Ammon's horn (tissue), 1 donor: ENCODE data around the gene FKBP1A.

Source experiments
- DNase-seq: peaks from one replicate; pipeline ENCODE4 v3.0.0-alpha.2; 2016; ENCODE audit warnings: low spot score

Gene FKBP1A

DNA sequence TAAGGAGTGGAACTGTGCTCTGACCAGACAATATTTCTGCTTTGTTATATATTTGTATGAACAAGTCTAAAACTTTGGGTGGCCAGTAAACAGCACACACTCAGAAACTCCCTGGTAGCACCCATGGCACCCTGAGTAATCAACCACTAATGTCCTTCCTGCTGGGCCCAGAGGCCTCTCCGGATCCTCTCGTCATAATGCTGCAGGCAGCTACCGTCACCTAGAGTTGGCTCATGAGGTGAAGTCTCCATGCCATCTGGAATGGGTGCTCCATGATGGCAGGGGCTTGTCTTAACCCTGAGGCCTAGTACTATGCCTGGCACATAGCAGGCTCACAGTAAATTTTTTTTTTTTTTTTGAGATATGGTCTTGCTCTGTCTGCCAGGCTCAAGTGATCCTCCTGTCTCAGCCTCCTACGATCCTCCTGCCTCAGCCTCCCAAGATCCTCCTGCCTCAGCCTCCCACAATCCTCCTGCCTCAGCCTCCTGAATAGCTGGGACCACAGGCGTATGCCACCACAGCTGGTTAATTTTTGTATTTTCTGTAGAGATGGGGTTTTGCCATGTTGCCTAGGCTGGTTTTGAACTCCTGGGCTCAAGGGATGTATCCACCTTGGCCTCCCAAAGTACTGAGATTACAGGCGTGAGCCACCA lies 60.9 kb downstream of the FKBP1A start:
- DNase-seq, result no peak

DNA sequence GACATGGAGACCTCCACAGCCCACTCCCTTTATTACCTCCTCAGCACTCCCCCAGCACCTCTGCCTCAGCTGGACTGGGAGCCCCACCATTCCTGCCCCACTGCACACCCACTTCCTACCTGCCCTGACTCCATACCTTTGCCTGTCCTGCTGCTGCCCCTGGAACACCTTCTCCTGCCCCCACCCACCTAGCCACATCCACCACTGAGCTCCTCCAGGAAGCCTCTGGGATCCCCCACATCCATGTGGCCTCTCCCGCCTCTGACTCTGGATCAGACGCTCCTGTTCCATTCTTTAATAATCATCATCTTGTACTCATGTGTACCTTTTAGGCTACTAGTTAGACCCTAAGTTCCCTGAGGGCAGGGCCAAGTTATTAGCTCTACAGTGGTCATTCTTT lies 61.8 kb downstream of the FKBP1A start:
- DNase-seq, result no peak

GRCh38 chr20:1330075-1330830 lies 62.6 kb downstream of the FKBP1A start:
- DNase-seq, result peak; percentile 69

DNA sequence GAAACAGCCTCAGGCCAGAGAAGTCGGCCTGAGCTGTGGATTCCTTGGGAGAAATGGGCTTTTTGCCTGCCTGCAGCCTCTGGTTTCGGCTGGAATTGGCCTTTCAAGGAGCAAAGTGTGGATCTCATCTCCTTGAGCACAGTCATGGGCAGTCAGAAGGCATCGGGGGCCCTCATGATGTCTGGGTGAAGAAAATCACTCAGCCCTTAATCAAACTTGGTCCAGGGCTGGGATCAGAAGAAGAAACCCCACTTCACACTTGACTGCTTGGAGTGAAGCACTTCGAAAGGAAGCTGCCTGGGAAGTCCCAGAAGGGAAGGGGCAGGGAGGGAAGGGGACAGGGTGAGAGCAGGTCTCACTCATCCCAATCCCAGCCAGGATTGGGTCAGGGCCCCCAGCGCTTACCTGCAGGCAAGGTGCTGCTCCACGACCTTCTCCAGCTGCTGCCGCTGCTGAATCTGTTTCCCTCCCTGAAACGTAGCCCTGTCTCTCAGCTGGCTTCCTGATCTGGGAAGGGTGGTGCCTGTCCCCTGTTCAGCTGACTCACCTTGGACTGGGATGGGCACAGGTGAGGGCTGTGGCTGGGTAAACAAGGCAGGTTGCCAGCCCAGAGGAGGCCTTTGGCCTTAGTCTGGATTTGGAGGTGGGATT lies 64.0 kb downstream of the FKBP1A start, which contains the start of gene SDCBP2:
SDCBP2 (minus strand) TSS at position 460 of the 651 bp plus-strand sequence. CDS start 8,723 bp downstream, outside the sequence.
- no peak for DNase-seq

- no peak for DNase-seq
Observed at GRCh38 chr20:1327827-1328679, 64.8 kb downstream of the FKBP1A start.

GRCh38 chr20:1327241-1327653 lies 65.6 kb downstream of the FKBP1A start:
- DNase-seq, result peak; percentile 62

DNA sequence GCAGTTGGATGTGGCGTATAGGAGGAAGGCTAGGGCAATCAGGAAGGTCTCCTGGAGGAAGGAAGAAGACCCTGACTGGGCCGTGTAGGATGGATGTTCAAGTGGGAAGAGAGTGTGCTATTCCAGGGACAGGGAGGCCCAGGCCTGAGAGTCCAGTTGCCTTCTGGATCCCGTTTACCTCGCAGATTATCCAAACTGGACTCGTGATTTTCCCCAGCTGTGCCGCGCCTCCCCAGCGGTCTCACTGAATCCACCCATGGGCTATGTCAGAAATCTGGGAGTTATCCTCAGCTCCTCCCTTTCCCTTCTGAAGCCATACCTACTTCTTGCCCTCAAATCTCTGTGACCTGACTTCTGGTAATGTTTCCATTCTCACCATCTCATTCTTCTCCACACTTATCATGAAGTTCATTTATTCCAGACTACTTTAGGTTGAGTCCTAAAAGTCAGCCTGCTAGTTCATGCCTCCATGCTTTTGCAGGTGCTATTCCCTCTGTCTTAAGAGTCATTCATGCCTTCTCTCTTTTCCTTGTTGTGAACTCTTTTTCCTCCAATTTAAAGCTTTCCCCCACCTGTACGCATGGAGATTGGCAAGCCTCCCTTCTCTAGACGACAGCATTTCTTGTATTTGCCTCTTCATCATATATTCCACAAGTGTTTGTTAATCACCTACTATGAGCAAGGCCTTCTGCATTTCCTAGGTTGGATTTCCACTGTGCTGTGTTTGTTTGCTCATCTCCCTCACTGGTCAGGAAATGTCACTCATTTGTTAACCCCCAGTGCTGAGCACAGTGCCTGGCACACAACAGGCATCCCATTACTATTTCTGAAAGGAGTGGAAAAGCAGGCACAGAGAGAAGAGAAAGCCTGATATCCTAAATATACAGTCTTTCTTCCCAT lies 66.6 kb downstream of the FKBP1A start:
- DNase-seq, result no peak

GRCh38 chr20:1325173-1326030 lies 67.5 kb downstream of the FKBP1A start:
- peak; percentile 98 for DNase-seq

- peak; percentile 59 for DNase-seq
Observed at GRCh38 chr20:1324598-1325172, 68.2 kb downstream of the FKBP1A start.

DNA sequence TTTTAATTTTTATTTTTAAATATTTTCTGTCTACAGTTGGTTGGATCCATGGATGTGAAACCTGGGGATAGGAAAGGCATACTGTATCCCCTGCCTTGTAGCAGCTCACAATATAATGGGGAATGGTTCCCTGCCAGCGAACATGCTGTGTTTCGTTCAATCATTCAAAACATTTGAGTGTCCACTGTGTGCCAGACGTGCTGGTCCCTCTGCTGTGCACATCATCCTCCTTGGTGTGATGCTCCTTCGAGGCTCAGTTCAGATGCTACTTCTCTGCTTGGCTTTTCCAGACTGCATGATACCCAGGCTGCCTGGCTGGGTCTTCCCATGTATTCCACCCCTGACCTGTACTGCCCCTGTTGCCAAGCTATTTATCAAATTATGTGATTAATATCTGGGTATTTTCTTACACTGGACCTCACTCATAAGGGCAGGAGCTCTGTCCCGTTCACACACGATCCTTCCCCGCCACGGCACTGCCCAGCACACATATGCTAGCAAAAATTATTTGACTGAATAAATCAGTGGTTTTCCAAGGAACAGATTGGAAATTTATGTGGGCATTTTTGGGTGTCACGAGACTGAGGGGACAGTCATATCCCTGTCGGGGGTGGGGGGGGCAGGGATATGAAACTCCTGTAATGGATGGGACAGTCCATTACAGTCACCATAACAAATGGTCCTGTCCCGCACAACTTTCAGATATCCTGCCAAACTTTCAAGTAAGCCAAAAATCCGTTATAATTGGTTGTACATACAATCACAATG lies 68.8 kb downstream of the FKBP1A start:
- no peak for DNase-seq

DNA sequence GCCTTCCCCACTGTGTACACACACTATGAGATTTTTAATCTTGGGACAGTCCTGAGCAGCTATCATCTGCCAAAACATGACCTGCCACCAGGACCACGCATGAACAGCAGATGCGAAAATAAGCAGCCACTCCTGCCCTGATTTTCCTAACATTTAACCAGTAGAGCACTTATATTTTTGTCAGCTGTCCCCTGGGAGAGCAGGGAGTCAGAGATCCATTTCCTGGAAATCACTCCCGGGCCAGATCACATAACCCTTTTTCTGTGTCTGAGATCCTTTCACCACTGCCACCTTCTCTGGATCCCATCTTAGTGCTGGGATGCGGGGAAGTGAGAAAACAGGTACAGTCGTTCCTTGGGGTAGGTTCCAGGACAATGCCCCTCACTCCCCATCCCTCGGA lies 69.6 kb downstream of the FKBP1A start:
- DNase-seq, result no peak

DNA sequence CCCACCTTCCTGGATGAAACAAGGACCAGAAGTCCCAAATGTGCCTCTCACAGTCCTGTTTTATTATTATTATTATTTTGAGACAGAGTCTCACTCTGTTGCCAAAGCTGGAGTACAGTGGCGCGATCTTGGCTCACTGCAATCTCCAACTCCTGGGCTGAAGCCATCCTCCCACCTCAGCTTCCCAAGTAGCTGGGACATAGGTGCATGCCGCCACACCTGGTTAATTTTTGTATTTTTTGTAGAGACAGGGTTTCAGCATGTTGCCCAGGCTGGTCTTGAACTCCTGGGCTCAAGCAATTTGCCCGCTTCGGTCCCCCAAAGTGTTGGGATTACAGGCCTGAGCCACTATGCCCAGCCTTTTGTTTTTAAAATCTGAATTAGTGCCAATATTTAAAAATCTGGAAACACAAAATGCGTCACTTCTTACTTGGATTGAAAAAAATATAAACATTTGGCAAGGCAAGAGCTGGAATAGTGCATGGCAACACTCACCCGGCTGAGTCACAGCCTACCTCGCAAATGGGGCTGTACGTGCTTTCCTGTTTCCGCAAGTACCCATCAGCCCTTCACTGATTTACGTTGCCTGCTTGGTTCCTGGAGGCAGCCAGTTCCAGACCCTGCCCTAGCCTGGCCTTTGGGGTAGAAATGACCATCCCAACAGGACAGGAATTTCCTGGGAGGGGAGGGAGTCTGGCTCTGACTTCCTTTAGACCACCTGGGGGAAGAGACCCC lies 70.2 kb downstream of the FKBP1A start:
- peak; percentile 68 for DNase-seq

GRCh38 chr20:1321654-1321939 lies 71.3 kb downstream of the FKBP1A start:
- DNase-seq, result no peak

DNA sequence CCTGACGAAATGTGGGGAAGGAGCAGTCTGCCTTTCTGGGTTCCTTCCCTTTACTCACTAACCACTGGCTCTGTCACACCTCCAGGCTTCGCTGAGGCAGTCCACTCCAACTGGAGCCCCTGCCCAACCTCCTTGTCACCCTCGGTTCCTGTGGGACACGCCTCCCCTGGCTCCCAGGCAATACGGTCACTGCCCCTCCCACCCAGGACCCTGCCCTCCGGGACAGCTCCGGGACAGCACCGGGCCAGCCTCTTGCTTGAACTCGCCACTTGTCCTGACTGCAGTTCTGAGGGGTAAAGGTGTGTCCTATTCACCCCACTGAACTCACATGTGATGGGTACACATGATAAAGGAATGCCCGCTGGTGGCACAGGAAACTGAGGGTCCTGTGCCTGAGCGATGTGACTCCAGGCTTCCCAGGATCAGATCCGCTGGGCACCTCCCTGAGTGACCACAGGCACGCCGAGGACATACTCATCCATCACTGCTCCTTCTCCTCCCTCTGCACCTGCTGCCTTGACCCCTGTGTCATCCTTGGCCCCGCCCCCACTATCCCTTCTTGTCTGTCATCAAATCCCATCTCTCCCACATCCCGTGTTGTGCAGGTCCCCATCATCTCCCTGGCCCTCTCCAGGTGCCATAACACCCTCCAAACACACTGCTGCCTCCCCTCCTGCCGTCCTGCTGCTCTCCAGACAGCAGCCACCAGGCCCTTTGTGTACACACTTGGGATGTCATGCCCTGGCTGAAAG lies 71.8 kb downstream of the FKBP1A start:
- no peak for DNase-seq

DNA sequence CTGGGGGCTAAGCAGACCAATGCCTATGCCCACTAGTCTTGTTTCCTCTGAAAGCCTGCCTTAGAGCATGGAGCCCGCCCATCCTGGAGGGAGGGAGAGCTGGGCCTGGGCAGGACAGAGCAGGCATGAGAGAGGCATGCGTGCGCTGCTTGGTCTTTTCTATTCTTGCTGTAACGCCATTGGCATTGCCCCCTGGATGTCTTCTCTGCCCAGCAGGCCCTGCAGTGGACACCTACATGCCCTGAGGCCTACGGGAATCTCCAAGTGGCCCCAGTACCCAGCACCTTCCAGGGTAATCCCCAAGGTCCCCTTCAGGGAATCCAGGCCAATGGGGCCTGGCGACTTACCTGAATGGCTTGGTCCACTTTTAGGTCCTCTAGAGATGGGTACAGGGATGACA lies 72.8 kb downstream of the FKBP1A start:
- DNase-seq, result no peak

- no peak for DNase-seq
Observed at GRCh38 chr20:1319462-1319861, 73.4 kb downstream of the FKBP1A start.

DNA sequence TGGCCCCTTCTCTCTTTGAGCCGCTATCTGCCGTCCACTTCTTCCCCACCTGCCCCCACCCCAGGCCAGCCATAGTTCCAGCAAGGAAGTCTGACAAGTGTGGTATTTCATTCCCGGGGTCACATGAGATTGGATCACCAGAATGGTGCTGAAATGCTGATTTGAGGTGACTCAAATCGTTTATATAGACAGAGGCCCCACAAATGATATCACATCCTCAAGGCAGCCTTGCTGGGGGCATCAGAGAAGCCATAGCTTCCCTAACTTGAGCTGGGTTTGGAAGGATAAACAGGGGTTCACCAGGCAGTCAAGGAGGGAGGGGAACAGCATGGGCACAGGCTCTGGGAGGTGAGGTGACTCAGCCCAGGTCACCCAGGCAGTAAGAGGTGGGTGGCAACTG lies 73.8 kb downstream of the FKBP1A start:
- DNase-seq, result no peak
